Measurements from ENCODE around the gene BAHCC1.

The BAHCC1 gene

DNA sequence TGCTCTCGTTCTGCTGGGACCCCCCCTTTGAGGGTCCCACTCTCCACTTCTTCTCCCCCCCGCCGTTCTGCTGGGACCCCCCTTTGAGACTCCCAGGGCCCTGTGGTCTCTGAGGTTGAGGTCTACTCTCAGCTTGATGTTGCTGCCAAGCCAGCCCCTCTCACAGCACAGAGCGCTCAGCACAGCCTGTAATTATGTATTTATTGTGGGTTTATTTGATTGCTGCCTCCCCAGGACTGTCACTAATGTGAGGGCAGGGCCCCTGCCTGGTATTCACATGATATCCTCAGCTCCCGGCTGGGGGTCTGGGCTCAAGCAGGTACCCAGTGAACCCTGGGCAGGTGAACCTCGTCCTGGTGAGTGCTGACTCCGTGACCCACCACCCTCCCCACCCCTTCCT is 81.9 kb downstream of the BAHCC1 start:
- Histone ChIP-seq H3K27ac (no peak overlapping the region), H3K4me3 (IDR thresholded peaks at IDR 0.05; ENCODE audit: insufficient read depth, low read depth, low read length) (no peak overlapping the region), H3K4me1 (ENCODE audit: low read depth, poor library complexity, severe bottlenecking) (peaks cover 4% of the 10 kb centered on the region), H3K9ac (no peak overlapping the region), H2AFZ (ENCODE audit: low read depth) (no peak overlapping the region), H3K27me3 (ENCODE audit: insufficient read depth, low read depth) (peaks cover 94% of the 10 kb centered on the region), H3K36me3 (ENCODE audit: insufficient read depth) (no peaks in the 10 kb centered on the region), H3K4me2 (no peak overlapping the region), H3K79me2 (ENCODE audit: insufficient read depth, low read depth) (no peaks in the 10 kb centered on the region), H4K20me1 (ENCODE audit: insufficient read depth) (no peaks in the 10 kb centered on the region)
- TF ChIP-seq, protein P1, sequence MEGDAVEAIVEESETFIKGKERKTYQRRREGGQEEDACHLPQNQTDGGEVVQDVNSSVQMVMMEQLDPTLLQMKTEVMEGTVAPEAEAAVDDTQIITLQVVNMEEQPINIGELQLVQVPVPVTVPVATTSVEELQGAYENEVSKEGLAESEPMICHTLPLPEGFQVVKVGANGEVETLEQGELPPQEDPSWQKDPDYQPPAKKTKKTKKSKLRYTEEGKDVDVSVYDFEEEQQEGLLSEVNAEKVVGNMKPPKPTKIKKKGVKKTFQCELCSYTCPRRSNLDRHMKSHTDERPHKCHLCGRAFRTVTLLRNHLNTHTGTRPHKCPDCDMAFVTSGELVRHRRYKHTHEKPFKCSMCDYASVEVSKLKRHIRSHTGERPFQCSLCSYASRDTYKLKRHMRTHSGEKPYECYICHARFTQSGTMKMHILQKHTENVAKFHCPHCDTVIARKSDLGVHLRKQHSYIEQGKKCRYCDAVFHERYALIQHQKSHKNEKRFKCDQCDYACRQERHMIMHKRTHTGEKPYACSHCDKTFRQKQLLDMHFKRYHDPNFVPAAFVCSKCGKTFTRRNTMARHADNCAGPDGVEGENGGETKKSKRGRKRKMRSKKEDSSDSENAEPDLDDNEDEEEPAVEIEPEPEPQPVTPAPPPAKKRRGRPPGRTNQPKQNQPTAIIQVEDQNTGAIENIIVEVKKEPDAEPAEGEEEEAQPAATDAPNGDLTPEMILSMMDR (conservative IDR thresholded peaks at IDR 0.05; ENCODE audit: low read depth, low read length) = no peak

DNA sequence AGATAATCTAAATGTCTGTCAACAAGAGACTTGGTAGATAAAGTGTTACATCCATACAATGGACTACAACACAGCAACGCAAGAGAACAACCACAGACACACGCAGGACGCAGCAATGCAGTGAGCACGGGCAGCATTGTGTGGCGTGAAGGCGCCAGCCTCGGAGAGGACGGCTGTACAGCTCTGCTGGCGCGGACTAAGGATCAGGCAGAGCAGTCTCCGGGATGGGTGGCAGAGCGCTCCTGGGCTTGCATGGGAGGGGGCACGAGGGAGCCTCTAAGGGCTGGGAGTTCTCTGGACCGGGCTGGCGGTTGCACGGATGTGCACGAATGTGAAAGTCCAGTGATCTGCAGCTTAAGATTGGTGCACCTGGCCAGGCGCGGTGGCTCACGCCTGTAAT is 82.9 kb downstream of the BAHCC1 start:
- TF ChIP-seq, protein P1 (conservative IDR thresholded peaks at IDR 0.05; ENCODE audit: low read depth, low read length) = no peak
- H4K20me1 ChIP-seq (ENCODE audit: insufficient read depth) = no peaks in the 10 kb centered on the region
- no peak overlapping the region for H3K27ac ChIP-seq

DNA sequence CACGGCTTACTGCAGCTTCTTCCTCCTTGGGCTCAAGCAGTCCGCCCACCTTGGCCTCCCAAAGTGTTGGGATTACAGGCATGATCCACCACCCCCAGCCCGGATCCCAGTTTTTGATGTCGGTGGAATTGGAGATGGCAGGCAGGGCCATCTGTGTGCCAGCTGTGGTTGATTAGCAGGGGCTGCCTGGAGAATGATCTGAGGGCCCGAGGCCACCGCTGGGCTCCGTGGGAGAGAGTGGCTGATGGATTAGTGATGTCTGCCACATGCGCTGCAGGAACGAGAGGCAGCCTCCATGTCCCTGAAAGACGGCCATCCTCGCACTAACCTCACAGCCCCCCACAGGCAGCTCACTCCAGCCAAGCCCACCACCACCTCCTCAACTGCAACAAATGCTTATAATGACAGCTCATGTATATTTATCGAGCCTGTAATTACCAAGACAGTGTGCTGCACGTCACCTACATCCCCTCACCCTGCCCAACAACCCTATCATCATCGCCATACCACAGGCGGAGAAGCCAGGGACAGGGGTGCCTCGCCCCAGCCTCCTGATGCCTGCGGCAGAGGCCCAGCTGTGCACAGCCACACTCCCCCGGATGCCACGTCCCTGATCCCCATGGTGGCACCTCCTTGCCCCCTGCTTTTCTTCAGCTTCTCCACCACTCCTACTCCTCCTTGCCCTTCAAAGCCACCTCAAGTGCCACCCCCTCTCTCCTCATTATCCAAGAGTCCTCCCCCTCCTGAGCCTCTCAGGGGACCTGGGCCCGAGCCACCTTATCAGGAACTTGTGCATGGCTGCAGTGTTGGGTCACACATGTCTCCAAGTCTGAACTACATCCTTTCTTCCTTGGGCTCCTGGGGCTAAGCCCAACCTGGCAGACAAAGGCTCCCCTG is 84.2 kb downstream of the BAHCC1 start:
- Histone ChIP-seq H3K79me2 (ENCODE audit: insufficient read depth, low read depth) (no peaks in the 10 kb centered on the region), H4K20me1 (ENCODE audit: insufficient read depth) (no peaks in the 10 kb centered on the region), H3K4me2 (no peak overlapping the region), H3K27ac (no peak overlapping the region), H3K4me3 (IDR thresholded peaks at IDR 0.05; ENCODE audit: insufficient read depth, low read depth, low read length) (no peak overlapping the region), H3K27me3 (ENCODE audit: insufficient read depth, low read depth) (peaks cover 89% of the 10 kb centered on the region), H3K36me3 (ENCODE audit: insufficient read depth) (no peaks in the 10 kb centered on the region), H2AFZ (ENCODE audit: low read depth) (no peak overlapping the region), H3K9ac (no peak overlapping the region), H3K4me1 (ENCODE audit: low read depth, poor library complexity, severe bottlenecking) (no peaks in the 10 kb centered on the region)
- TF ChIP-seq, protein P1 (conservative IDR thresholded peaks at IDR 0.05; ENCODE audit: low read depth, low read length) = no peak

More for the DNA sequence above, 82.9 kb downstream of the BAHCC1 start:
- H3K4me2 ChIP-seq = no peak overlapping the region
- H3K4me3 ChIP-seq (IDR thresholded peaks at IDR 0.05; ENCODE audit: insufficient read depth, low read depth, low read length) = no peak overlapping the region
- no peak overlapping the region for H2AFZ ChIP-seq (ENCODE audit: low read depth)
- no peaks in the 10 kb centered on the region for H3K79me2 ChIP-seq (ENCODE audit: insufficient read depth, low read depth)
- H3K36me3 ChIP-seq (ENCODE audit: insufficient read depth) = no peaks in the 10 kb centered on the region
- H3K27me3 ChIP-seq (ENCODE audit: insufficient read depth, low read depth) = peaks cover 94% of the 10 kb centered on the region
- no peaks in the 10 kb centered on the region for H3K4me1 ChIP-seq (ENCODE audit: low read depth, poor library complexity, severe bottlenecking)
- no peak overlapping the region for H3K9ac ChIP-seq

DNA sequence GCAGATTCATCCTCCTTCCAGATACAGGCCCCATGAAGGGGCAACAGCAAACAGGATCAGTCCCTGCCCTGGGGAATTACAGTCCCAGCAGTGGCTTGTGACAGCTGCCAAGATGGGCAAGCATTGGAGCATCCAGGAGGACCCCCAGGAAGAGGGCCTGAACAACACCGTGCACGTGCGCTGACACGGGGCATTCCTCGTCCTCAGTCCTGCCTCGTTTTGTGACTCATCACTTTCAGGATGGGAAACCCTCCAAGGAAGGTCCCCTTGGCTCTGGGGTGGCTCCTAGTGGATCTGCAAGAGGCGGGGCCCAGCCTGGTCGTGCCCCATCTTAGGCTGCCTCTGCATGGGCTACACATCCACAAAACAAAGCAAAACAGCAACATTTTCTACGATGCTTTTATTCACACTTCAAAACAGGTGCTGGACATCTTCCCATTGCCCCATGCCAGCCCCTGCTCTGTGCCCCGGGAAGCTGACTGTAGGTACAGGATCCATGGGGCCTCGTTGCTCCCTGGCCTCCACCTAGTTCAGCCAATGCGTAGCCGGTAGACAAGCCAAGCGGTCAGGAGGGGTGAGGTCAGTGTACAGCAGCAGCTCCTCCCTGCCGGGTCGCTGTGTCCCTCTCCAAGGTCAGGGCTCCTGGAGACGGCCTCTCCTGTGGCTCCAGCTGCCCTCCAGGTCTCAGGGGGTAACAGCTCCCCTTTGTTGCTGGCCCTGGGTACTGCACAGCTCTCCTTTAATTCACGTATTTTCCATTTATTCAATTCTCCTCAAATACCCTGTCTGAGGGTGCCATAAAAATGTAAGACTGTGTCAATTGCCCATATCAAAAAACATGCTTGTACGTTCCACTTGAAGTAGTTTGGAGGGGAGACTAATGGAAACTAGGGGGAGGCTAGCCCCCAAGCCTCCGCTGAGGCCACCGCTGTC is 85.1 kb downstream of the BAHCC1 start:
- no peaks in the 10 kb centered on the region for H3K79me2 ChIP-seq (ENCODE audit: insufficient read depth, low read depth)
- H3K36me3 ChIP-seq (ENCODE audit: insufficient read depth) = no peaks in the 10 kb centered on the region
- H2AFZ ChIP-seq (ENCODE audit: low read depth) = no peak overlapping the region
- no peak overlapping the region for H3K4me2 ChIP-seq
- H3K4me1 ChIP-seq (ENCODE audit: low read depth, poor library complexity, severe bottlenecking) = peaks cover 6% of the 10 kb centered on the region
- peaks cover 86% of the 10 kb centered on the region for H3K27me3 ChIP-seq (ENCODE audit: insufficient read depth, low read depth)
- H4K20me1 ChIP-seq (ENCODE audit: insufficient read depth) = no peaks in the 10 kb centered on the region
- TF ChIP-seq, protein P1 (conservative IDR thresholded peaks at IDR 0.05; ENCODE audit: low read depth, low read length) = no peak
- no peak overlapping the region for H3K4me3 ChIP-seq (IDR thresholded peaks at IDR 0.05; ENCODE audit: insufficient read depth, low read depth, low read length)
- no peak overlapping the region for H3K9ac ChIP-seq
- H3K27ac ChIP-seq = no peak overlapping the region
